MM.1S (cell line): ENCODE data around the gene NEURL1B.

Experiments
- DNase-seq: peaks from one replicate; pipeline ENCODE4 v3.0.0-alpha.2; 2015
- H2AFZ ChIP-seq: fragments of 300-600 bp; sonication (generic); 2 replicates; pipeline ENCODE4 v1.6.0; 2016; ENCODE audit warnings: antibody characterized with exemption, low read length
- H3F3A ChIP-seq: fragments of 300-600 bp; sonication (generic); 2 replicates; pipeline ENCODE4 v1.6.1; 2016; ENCODE audit warnings: mild to moderate bottlenecking, antibody characterized with exemption, low read length, moderate library complexity, mixed read lengths; ENCODE audit not compliant: insufficient read depth
- H3K27ac ChIP-seq: fragments of 300-600 bp; sonication (generic); 2 replicates; pipeline ENCODE4 v1.5.1; 2016; ENCODE audit warnings: mild to moderate bottlenecking, low read length
- H3K27me3 ChIP-seq: fragments of 300-600 bp; sonication (generic); replicated peaks from 2 replicates; pipeline ENCODE4 v1.6.0; 2016; ENCODE audit warnings: low read length; ENCODE audit not compliant: insufficient read depth
- H3K36me3 ChIP-seq: fragments of 300-600 bp; sonication (generic); replicated peaks from 2 replicates; pipeline ENCODE4 v1.6.1; 2016; ENCODE audit warnings: mild to moderate bottlenecking, low read length, mixed read lengths; ENCODE audit not compliant: insufficient read depth
- H3K4me1 ChIP-seq: fragments of 300-600 bp; sonication (generic); 2 replicates; pipeline ENCODE4 v1.6.1; 2016; ENCODE audit warnings: low read length, mixed read lengths
- H3K4me2 ChIP-seq: fragments of 300-600 bp; sonication (generic); 2 replicates; pipeline ENCODE4 v1.6.0; 2016; ENCODE audit warnings: low read depth, low read length
- H3K4me3 ChIP-seq: fragments of 300-600 bp; sonication (generic); 2 replicates; pipeline ENCODE4 v1.5.1; 2016; ENCODE audit warnings: low read length, mixed read lengths
- H3K79me2 ChIP-seq: fragments of 300-600 bp; sonication (generic); 2 replicates; pipeline ENCODE4 v1.6.1; 2016; ENCODE audit warnings: mixed run types, low read length, mixed read lengths
- H3K9ac ChIP-seq: fragments of 300-600 bp; sonication (generic); 2 replicates; pipeline ENCODE4 v1.6.1; 2016; ENCODE audit warnings: low read length, mixed read lengths
- H3K9me2 ChIP-seq: fragments of 300-600 bp; sonication (generic); replicated peaks from 2 replicates; pipeline ENCODE4 v1.6.1; 2016; ENCODE audit warnings: mild to moderate bottlenecking, low read length, mixed read lengths; ENCODE audit not compliant: insufficient read depth
- H3K9me3 ChIP-seq: fragments of 300-600 bp; sonication (generic); replicated peaks from 2 replicates; pipeline ENCODE4 v1.6.1; 2016; ENCODE audit warnings: mild to moderate bottlenecking, low read length, mixed read lengths; ENCODE audit not compliant: insufficient read depth
- H4K20me1 ChIP-seq: fragments of 300-600 bp; sonication (generic); 2 replicates; pipeline ENCODE4 v1.6.1; 2016; ENCODE audit warnings: mild to moderate bottlenecking, low read length, moderate library complexity, mixed read lengths; ENCODE audit not compliant: insufficient read depth
- CTCF ChIP-seq: fragments of 300-600 bp; sonication (generic); IDR thresholded peaks from 2 replicates; pipeline ENCODE4 v1.5.1; 2016; ENCODE audit warnings: antibody characterized with exemption, low read length, mixed read lengths
- EZH2 ChIP-seq: fragments of 300-600 bp; sonication (generic); optimal IDR thresholded peaks from 2 replicates; pipeline ENCODE3; 2017; ENCODE audit warnings: low read depth, mild to moderate bottlenecking, antibody characterized with exemption, low read length, mixed read lengths
- EZH2phosphoT487 ChIP-seq: fragments of 300-600 bp; sonication (generic); IDR thresholded peaks from 2 replicates; pipeline ENCODE4 v1.6.1; 2018; ENCODE audit warnings: antibody characterized with exemption, low read length

Gene NEURL1B

GRCh38 chr5:172644266-172644665 is 3.2 kb downstream of the NEURL1B start:
- no peak overlapping the region for H3K9ac ChIP-seq
- H3K4me2 ChIP-seq = no peak overlapping the region
- no peak for DNase-seq

GRCh38 chr5:172644711-172645110 is 3.6 kb downstream of the NEURL1B start:
- Histone ChIP-seq H3K4me2 (no peak overlapping the region), H3F3A (no peaks in the 10 kb centered on the region), H3K9ac (no peak overlapping the region), H3K27ac (no peak overlapping the region), H3K9me2 (no peaks in the 10 kb centered on the region), H3K79me2 (no peaks in the 10 kb centered on the region), H3K36me3 (no peaks in the 10 kb centered on the region), H3K4me1 (peaks cover 9% of the 10 kb centered on the region), H3K4me3 (no peak overlapping the region), H3K9me3 (no peaks in the 10 kb centered on the region), H2AFZ (no peak overlapping the region), H3K27me3 (no peaks in the 10 kb centered on the region; the same call in 1 of the 2 replicates), H4K20me1 (no peaks in the 10 kb centered on the region)
- no peak for DNase-seq
- no peak for TF ChIP-seq CTCF
- TF ChIP-seq EZH2 = no peak
- TF ChIP-seq EZH2phosphoT487 = no peak

More at GRCh38 chr5:172644266-172644665, 3.2 kb downstream of the NEURL1B start:
- H3K27me3 ChIP-seq = no peaks in the 10 kb centered on the region; the same call in 1 of the 2 replicates
- H3K4me1 ChIP-seq = peaks cover 9% of the 10 kb centered on the region
- no peaks in the 10 kb centered on the region for H3K9me3 ChIP-seq
- H3F3A ChIP-seq = no peaks in the 10 kb centered on the region
- H3K9me2 ChIP-seq = no peaks in the 10 kb centered on the region
- no peaks in the 10 kb centered on the region for H3K79me2 ChIP-seq
- no peaks in the 10 kb centered on the region for H3K36me3 ChIP-seq
- H2AFZ ChIP-seq = no peak overlapping the region
- TF ChIP-seq EZH2phosphoT487 = no peak
- TF ChIP-seq EZH2 = no peak
- no peak for TF ChIP-seq CTCF
- H3K27ac ChIP-seq = no peak overlapping the region
- H3K4me3 ChIP-seq = no peak overlapping the region
- H4K20me1 ChIP-seq = no peaks in the 10 kb centered on the region

- Histone ChIP-seq H3F3A (no peaks in the 10 kb centered on the region), H3K4me3 (no peak overlapping the region), H3K9ac (no peak overlapping the region), H3K27ac (no peak overlapping the region), H4K20me1 (no peaks in the 10 kb centered on the region), H3K27me3 (no peaks in the 10 kb centered on the region; the same call in 1 of the 2 replicates), H3K79me2 (no peaks in the 10 kb centered on the region), H3K36me3 (no peaks in the 10 kb centered on the region), H3K9me2 (no peaks in the 10 kb centered on the region), H3K9me3 (no peaks in the 10 kb centered on the region), H2AFZ (no peak overlapping the region), H3K4me2 (no peak overlapping the region), H3K4me1 (peaks cover 3% of the 10 kb centered on the region)
- TF ChIP-seq EZH2 = no peak
- TF ChIP-seq EZH2phosphoT487 = no peak
- no peak for TF ChIP-seq CTCF
- no peak for DNase-seq
Measured at GRCh38 chr5:172645271-172646055, 4.4 kb downstream of the NEURL1B start.
